SU-DHL-6 (cell line): Measurements from ENCODE around the gene TCEAL4.

Source experiments
- H2AFZ ChIP-seq: fragments of 200-600 bp; sonication (generic); 2 replicates; pipeline ENCODE4 v1.6.1; 2014; ENCODE audit warnings: low read depth, mild to moderate bottlenecking, moderate library complexity, mixed read lengths, antibody characterized with exemption, low read length; ENCODE audit not compliant: severe bottlenecking
- H3F3A ChIP-seq: fragments of 200-600 bp; shearing (Covaris generic); 2 replicates; pipeline ENCODE4 v1.6.0; 2016; ENCODE audit warnings: antibody characterized with exemption, mild to moderate bottlenecking; ENCODE audit not compliant: insufficient read depth
- H3K27ac ChIP-seq: fragments of 200-600 bp; sonication (generic); 2 replicates; pipeline ENCODE4 v1.5.1; 2016; ENCODE audit warnings: low read depth, mild to moderate bottlenecking, low read length, moderate library complexity, mixed read lengths
- H3K27me3 ChIP-seq: fragments of 200-600 bp; sonication (generic), shearing (Covaris generic); 2 replicates; pipeline ENCODE4 v1.6.0; 2014; ENCODE audit warnings: mild to moderate bottlenecking, low read length
- H3K36me3 ChIP-seq: fragments of 200-600 bp; sonication (generic); 2 replicates; pipeline ENCODE4 v1.6.1; 2014; ENCODE audit warnings: mild to moderate bottlenecking, low read length, mixed read lengths
- H3K4me2 ChIP-seq: fragments of 300-600, 200-600 bp; shearing (Covaris generic), sonication (generic); 2 replicates; pipeline ENCODE4 v1.6.0; 2014; ENCODE audit warnings: low read length, low read depth, mild to moderate bottlenecking; ENCODE audit not compliant: poor library complexity, severe bottlenecking
- H3K4me3 ChIP-seq: fragments of 200-600 bp; sonication (generic); 2 replicates; pipeline ENCODE4 v1.5.1; 2014; ENCODE audit warnings: antibody characterized with exemption, low read length, mild to moderate bottlenecking, mixed read lengths; ENCODE audit not compliant: insufficient read depth, poor library complexity, severe bottlenecking
- H3K79me2 ChIP-seq: fragments of 200-600 bp; sonication (generic); 2 replicates; pipeline ENCODE4 v1.6.1; 2014; ENCODE audit warnings: mild to moderate bottlenecking, low read length, moderate library complexity; ENCODE audit not compliant: insufficient read depth
- H3K9ac ChIP-seq: fragments of 200-600 bp; sonication (generic); 2 replicates; pipeline ENCODE4 v1.7.0; 2014; ENCODE audit warnings: mild to moderate bottlenecking, low read length
- H3K9me2 ChIP-seq: fragments of 200-600 bp; sonication (generic); replicated peaks from 2 replicates; pipeline ENCODE4 v1.6.1; 2014; ENCODE audit warnings: low read length; ENCODE audit not compliant: insufficient read depth
- H3K9me3 ChIP-seq: fragments of 200-600 bp; sonication (generic); 2 replicates; pipeline ENCODE4 v1.6.1; 2014; ENCODE audit warnings: low read length, mixed read lengths; ENCODE audit not compliant: insufficient read depth
- H4K20me1 ChIP-seq: fragments of 200-600 bp; sonication (generic); 2 replicates; pipeline ENCODE4 v1.6.1; 2014; ENCODE audit warnings: low read depth, mild to moderate bottlenecking, antibody characterized with exemption, low read length, moderate library complexity, mixed read lengths
- EZH2phosphoT487 ChIP-seq: fragments of 200-600 bp; sonication (generic), shearing (Covaris generic); conservative IDR thresholded peaks from 2 replicates; pipeline ENCODE4 v1.6.1; 2018; ENCODE audit warnings: mild to moderate bottlenecking, antibody characterized with exemption, low read length, moderate library complexity, mixed read lengths
- TF ChIP-seq, protein P1 (sequence below): fragments of 200-600 bp; sonication (generic); IDR thresholded peaks from one replicate; pipeline ENCODE4 v1.5.1; 2017; ENCODE audit warnings: antibody characterized with exemption, mild to moderate bottlenecking, low read length, moderate library complexity; ENCODE audit not compliant: insufficient read depth, poor library complexity, severe bottlenecking

Gene TCEAL4

DNA sequence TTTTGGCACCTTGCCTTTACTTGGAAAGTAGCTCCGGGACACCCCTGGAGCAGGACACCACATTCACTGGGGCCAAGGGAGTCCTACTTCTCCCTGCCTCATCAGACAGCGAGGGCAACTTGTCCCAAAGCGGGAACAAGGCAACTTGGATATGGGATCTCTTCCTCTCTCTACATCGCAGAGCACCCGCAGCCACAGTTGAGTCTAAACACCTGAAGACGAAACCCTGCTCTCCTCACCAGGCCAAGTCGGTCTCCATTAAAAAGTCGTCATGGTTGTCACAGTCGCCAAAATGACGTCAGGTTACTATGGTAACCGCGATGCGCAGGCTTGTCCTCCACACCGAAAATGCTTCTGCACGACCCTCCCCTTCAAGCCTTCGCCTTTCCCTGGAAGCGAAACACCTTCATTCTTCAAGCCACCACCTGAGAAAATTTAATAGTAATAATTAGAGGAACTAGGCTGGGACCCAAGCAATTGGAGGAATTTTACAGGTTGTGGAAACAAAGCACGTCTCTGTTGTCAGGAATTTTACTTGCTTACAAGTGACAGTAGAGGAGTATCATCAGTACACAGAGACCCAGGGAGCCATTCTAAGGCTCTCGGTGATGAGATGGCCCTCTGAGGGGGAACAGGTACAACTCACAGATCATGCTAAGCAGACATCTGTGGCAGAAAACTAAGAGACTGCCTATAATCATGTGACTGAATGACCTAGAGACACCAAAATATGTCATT, 30.5 kb upstream of the TCEAL4 start:
- Histone ChIP-seq H3K27ac (no peak overlapping the region), H3K9ac (no peak overlapping the region)

DNA sequence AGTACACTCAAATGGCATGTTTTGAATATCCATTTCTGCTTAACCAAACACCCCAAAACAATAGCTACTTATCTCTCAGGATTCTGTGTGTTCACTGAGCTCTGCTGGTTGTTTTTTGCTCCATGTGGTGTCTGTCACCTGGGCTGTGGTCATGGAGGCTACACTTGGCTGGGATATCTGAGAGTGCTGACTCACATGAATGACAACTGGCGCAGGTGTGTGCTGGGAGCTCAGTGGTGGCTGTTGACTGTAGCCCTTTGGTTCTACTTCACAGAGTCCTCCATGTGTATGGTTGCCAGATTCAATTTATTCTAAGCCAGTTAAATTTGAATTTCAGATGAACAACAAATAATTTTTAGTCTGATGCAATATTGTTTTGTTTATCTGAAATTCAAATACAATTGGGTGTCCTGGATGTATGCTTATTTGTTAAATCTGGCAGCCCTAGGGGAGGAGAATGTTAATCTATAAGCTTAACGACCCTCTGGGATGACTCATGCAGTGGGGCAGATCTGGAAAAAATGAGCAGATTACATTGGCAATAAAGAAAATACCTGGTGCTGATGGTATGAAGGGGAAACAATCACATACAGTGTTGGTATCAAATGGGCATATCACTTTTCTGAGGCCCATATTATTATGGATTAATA, 28.2 kb upstream of the TCEAL4 start:
- H3K4me3 ChIP-seq, result no peak overlapping the region
- no peaks in the 10 kb centered on the region for H3K9me3 ChIP-seq
- H3K27ac ChIP-seq, result no peak overlapping the region
- H2AFZ ChIP-seq, result no peak overlapping the region
- H3K9ac ChIP-seq, result no peak overlapping the region
- no peaks in the 10 kb centered on the region for H4K20me1 ChIP-seq
- H3K36me3 ChIP-seq, result no peaks in the 10 kb centered on the region
- no peaks in the 10 kb centered on the region for H3K79me2 ChIP-seq
- no peak overlapping the region for H3K4me2 ChIP-seq
- no peaks in the 10 kb centered on the region for H3K27me3 ChIP-seq
- no peaks in the 10 kb centered on the region for H3K9me2 ChIP-seq
- TF ChIP-seq EZH2phosphoT487, result no peak
- TF ChIP-seq, protein P1, sequence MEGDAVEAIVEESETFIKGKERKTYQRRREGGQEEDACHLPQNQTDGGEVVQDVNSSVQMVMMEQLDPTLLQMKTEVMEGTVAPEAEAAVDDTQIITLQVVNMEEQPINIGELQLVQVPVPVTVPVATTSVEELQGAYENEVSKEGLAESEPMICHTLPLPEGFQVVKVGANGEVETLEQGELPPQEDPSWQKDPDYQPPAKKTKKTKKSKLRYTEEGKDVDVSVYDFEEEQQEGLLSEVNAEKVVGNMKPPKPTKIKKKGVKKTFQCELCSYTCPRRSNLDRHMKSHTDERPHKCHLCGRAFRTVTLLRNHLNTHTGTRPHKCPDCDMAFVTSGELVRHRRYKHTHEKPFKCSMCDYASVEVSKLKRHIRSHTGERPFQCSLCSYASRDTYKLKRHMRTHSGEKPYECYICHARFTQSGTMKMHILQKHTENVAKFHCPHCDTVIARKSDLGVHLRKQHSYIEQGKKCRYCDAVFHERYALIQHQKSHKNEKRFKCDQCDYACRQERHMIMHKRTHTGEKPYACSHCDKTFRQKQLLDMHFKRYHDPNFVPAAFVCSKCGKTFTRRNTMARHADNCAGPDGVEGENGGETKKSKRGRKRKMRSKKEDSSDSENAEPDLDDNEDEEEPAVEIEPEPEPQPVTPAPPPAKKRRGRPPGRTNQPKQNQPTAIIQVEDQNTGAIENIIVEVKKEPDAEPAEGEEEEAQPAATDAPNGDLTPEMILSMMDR, result no peak
- H3F3A ChIP-seq, result no peaks in the 10 kb centered on the region

More for the DNA sequence above, 30.5 kb upstream of the TCEAL4 start:
- no peaks in the 10 kb centered on the region for H3K9me3 ChIP-seq
- H3K79me2 ChIP-seq, result no peaks in the 10 kb centered on the region
- no peaks in the 10 kb centered on the region for H4K20me1 ChIP-seq
- peak overlapping the region; percentile 32 for H3K4me2 ChIP-seq
- H3K27me3 ChIP-seq, result no peaks in the 10 kb centered on the region
- H3K36me3 ChIP-seq, result no peaks in the 10 kb centered on the region
- H3K9me2 ChIP-seq, result no peaks in the 10 kb centered on the region
- no peak for TF ChIP-seq EZH2phosphoT487
- TF ChIP-seq, protein P1, result no peak
- no peak overlapping the region for H2AFZ ChIP-seq
- H3F3A ChIP-seq, result no peaks in the 10 kb centered on the region
- no peak overlapping the region for H3K4me3 ChIP-seq

DNA sequence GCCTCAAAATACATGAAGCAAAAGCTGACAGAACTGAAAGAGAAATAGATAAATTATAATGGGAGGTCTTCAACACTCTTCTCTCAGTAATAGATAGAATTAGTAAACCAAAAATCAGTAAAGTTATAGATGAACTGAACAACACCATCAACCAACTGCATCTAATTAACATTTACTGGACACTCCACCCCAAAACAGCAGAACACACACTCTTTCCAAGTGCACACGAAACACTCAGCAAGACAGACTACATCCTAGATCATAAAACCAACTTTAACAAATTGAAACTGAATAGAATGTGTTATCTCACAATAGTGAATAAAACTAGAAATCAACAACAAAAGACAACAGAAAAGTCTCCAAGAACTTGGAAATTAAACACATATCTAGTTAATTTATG, 25.1 kb upstream of the TCEAL4 start:
- Histone ChIP-seq H3F3A (no peaks in the 10 kb centered on the region), H3K4me3 (no peak overlapping the region), H3K27ac (no peak overlapping the region), H3K9me2 (no peaks in the 10 kb centered on the region), H3K79me2 (no peaks in the 10 kb centered on the region), H2AFZ (no peak overlapping the region), H3K27me3 (no peaks in the 10 kb centered on the region), H3K9me3 (no peaks in the 10 kb centered on the region), H3K36me3 (no peaks in the 10 kb centered on the region), H3K9ac (no peak overlapping the region), H4K20me1 (no peaks in the 10 kb centered on the region), H3K4me2 (no peak overlapping the region)
- TF ChIP-seq, protein P1, result no peak
- TF ChIP-seq EZH2phosphoT487, result no peak
